GM21515 (cell line): ENCODE data around the gene RTP2.
A peak's percentile ranks its signal among the peaks of the same experiment; 100 is the strongest.

Source experiments
- ATAC-seq: cut with Tn5 transposase; IDR thresholded peaks from one replicate; pipeline ENCODE4 v1.9.1; 2021; ENCODE audit not compliant: unreplicated experiment

The RTP2 gene

GRCh38 chr3:187739094-187739560 lies 36.8 kb upstream of the RTP2 start:
- ATAC-seq, result no peak

DNA sequence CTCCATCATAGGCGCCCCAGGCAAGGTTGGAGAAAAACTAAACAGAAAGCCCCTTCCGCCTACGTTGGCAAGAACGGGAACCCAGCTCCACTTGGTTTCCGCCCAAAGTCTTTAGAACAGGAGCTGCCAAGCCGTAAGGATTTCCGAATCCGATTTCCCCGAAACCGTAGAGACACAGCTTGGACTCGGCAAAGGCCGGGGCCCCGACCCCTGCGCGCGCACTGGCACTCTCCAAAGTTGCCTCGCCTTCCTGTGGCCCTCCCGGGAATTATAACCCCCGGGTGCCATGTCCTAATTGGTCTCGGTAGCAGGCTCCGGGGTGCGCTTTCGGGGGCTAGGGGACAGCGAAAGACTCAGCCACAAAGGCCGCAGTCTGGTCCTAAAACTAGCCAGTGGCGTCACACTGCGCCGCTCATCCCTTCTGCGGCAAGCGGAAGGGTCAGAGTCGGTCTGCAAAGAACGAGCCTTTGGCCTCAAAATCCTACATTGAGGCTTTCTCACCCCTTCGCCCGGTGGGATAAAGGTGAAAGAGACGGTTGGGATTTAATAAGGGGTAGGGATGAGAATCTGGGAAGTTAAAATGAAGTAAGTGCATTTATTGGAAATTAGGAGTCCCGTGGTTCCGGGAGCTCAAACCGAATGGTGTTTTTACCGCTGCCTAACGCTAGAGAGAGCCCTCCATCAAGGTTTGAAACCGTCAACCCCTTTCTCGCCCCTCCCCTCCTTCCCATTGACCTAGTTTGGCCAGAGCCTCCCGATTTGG lies 36.2 kb upstream of the RTP2 start:
- peak; percentile 69 for ATAC-seq

GRCh38 chr3:187738071-187738330 lies 35.6 kb upstream of the RTP2 start:
- ATAC-seq, result no peak

DNA sequence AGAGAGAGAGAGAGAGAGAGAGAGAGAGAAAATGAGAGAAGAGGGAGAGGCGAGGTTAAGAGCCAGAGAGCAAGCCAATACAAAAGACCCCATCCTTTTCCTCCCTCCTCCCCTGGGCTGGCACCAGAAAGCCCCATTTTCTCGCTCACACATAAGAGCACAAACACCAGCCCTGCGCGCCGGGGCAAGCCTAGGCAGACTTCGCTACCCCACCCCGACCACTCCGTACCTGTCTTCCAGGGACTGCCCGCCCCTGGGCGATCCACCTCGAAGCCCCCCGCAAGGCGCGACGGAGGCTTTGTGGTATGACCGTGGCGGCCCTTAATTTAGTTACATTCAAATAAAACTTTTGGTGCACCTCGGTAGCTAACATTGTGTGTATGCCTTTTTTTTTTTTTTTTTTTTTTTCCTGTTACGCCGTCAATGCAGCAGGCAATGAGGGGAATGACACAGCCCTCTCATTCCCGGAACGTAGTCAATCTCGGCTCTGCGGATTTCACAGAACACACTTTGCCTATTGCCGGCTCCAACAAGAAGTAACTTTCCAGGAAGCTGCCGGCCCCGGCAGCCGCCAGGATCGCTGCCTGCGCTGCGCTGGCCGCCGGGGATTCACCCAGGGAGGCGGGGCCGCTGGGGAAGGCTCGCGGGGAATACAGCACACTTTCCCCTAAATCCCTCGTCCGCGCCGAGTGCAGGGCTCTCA lies 35.2 kb upstream of the RTP2 start:
- ATAC-seq, result no peak

DNA sequence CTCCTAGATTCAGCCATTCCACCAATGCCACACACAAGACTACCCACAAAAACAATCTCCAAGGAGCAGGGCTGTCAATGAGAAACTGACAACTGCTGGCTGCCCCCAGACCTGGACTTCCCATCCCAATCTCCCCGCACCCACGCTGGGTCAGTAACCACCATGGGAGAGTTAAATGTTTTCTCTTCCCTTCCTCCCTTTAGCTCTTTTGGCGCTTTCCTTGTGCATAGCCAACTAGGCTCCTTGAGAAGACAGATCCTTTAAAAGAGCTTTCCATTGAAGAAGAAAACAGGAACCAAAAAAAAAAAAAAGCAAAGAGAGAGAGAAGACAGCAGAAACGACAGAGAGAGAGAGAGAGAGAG lies 34.6 kb upstream of the RTP2 start:
- ATAC-seq, result no peak

DNA sequence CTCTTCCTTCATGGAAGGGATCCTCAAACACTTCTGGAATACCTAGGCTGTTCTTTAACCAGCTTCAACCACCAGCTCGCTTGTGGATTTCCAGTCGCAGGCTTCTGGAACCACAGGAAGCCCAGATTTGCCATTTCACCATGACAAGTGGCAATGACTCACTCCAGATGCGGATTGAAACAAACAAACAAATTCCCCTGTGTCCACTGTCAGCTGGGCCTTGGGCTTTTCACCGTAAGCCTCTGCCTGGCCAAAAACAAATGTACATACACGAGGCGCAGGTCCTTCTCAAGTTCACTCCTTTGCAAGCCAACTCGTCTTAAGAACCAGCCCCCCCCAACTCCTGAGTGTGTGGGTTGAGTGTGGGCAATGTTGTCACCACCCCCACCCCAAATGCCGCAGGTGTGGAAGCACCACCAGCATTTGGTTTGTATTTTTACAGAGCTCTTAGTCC lies 34.1 kb upstream of the RTP2 start:
- no peak for ATAC-seq

GRCh38 chr3:187735837-187736236 lies 33.5 kb upstream of the RTP2 start:
- no peak for ATAC-seq

DNA sequence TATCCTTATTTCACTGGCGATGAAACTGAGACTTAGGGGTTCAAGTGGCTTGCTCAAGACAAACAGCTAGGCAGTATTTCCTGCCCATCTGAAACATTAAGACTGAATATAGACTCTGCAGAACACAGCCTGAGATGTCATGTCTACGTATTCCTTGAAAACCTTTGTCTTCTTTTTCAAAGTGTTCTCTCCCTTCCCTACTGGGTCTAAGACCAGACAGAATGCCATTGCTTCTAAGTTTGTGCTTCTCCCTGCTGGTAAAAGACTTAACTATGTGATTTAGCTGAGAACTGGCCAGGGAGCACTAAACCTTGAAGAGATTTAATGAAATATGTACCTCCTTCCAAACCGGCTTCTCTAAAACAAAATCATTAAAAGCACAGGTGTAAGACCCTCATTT lies 33.0 kb upstream of the RTP2 start:
- no peak for ATAC-seq

- ATAC-seq, result no peak
Observed at GRCh38 chr3:187734841-187735240, 32.5 kb upstream of the RTP2 start.

- ATAC-seq, result no peak
Observed at GRCh38 chr3:187733371-187733770, 31.0 kb upstream of the RTP2 start.

DNA sequence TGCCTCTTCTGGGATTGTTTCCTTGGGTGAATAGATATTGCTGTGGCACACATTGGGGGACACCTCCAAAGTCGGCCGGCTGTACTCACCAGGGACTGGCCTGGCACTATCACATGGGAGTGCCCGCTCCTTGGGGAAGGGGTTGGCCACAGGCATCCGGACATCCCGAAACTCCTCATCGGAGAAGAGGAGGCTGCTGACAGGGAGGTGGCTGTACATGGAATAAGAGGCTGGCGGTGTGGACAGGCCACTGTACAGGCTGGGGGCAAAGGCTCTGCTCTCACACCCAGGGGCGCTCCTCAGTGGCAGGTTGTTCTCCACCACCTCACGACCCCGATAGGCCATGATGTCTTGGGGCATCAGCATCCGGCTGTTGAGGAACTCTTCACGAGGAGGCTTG lies 27.2 kb upstream of the RTP2 start:
- ATAC-seq, result no peak

DNA sequence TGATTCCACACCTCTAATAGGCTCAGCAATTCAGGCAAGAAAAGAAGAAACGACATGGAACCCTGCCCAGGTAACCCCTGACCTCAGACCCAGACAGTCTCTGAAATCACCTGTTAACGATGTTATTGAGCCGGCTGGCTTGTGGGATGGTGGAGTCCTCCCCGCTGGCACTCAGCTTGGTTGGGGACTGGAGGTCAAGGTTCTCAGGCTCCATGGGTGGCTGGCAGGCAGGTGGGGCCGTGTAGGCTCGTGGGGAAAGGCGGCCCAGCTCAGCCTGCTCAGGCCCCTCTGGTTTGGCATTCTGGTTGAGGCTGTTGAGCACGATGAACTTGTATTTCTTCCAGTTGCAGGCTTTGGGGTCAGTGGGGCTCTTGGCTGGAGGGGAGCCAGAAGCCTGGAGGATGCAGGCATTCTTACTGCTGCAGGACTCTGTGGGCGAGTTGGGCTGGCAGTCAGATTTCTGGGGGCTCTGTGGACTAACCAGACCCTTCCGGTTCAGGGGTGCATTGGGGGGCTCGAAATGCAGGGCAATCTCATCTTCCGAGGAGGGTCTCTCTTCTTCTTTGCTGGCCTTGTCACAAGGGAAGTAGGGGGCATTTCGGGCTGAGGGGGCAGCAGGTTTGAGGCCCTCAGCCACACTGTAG lies 26.7 kb upstream of the RTP2 start:
- no peak for ATAC-seq

- ATAC-seq, result no peak
Observed at GRCh38 chr3:187728248-187728647, 25.9 kb upstream of the RTP2 start.

DNA sequence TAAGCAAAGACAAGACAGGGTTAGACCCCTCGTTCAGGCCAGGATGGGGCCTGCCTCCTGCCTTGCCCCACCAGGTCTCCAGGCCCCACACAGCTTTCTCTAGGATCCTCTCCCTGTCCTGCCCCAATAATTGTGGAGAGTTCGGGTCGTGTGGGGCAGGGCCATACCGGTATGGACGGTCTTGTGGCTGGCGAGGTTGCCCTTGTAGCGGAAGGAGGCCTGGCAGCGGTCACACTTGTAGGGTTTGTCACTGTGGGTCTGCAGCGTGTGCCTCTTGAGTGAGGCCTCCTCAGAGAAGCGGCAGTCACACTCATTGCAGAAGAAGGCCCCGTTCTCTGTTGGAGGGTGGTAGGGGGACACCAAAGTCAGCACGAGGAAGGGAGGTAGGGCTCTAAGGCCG lies 24.2 kb upstream of the RTP2 start:
- no peak for ATAC-seq

DNA sequence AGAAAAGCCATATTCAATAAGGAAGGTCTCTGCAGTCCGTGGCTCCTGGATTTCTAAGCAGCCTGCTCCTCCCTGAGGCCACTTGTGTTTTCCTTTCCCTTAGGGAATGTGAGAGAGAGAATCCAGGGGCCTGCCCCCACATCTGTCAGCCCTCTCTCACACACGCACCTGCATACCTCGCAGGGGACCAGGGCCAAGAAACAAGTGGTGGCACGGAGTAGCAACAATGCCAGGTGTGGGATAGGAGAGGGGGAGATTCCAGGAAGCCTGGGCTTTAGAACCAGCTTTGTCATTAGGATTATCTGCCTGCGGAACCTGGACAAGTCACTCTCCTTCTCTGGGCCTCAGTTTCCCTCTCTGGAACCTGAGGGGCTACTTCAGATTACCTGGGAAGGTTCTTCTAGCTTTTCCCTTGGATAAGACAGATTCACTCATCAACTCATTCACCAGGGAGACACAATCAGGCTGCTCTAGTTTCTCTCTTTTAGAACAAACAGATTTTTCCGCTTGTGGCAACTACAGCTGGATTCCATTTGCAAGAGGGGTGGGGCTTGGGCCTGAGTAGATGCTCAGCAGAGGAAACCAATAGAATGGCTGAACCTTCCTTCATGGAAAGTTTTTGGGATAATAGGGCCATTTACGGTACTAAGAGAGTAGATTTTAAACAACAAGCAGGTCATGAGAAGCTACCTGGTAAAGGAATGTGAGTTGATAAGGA lies 23.5 kb upstream of the RTP2 start:
- no peak for ATAC-seq

- ATAC-seq, result no peak
Observed at GRCh38 chr3:187725224-187725623, 22.9 kb upstream of the RTP2 start.

GRCh38 chr3:187722206-187722612 lies 19.9 kb upstream of the RTP2 start:
- no peak for ATAC-seq

- ATAC-seq, result no peak
Observed at GRCh38 chr3:187721055-187721454, 18.7 kb upstream of the RTP2 start.

DNA sequence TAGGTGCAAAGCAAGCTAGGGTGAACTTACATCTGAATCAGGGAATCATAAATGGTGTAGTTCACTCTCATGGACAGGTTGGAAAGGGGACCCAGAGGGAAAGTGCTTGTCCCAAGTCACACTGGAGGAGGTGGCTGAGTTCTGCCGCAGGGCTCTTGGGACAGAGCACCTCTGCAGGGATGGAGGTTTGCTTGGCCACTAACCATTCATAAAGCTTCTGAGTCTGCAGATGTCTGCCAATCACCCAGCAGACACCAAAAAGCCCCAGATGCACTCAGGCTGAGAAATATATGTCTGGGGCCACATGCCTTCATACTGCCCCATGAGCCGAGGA lies 17.9 kb upstream of the RTP2 start:
- ATAC-seq, result no peak

DNA sequence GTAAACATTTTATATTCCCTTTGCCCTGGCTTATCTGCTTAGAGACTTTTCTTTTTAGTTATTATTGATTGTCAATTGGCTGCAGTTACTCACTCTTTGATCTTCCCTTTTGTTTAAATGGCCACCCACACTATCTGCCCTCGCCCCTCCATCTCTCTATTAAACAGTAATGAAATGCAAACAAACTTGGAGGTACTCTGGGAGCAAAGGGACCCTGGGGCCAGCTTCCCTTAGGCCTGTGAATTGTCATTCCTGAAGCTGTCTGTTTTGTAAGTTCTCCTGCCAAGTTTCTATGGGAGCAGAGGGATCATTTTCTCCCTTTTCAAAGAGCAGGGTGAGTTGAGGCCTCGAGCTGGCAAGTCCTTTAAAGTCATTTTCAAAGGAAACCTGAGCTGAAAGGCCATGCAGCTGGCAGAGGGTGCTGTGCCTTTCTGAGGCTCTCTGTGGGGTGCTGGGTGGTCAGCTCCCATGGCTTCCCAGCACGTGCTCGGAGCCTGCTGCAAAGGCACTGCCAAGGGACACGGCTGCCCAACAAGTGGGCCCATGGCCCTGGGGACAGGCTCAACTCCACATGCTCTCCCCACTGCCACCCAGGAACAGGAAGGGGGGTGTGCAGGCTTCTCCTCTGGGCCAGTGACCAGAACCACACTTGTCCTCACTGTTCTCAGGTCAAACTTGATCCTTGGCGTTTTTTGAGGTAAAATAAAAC lies 17.4 kb upstream of the RTP2 start:
- ATAC-seq, result no peak

GRCh38 chr3:187718802-187719201 lies 16.4 kb upstream of the RTP2 start:
- no peak for ATAC-seq
